ENCODE data around the gene C5AR1.
"Not testable (repeated sequence)": the region's sequence is repeated elsewhere in the genome, so short reads cannot be mapped to it uniquely, and the experiment has no call there.

C5AR1 gene

DNA sequence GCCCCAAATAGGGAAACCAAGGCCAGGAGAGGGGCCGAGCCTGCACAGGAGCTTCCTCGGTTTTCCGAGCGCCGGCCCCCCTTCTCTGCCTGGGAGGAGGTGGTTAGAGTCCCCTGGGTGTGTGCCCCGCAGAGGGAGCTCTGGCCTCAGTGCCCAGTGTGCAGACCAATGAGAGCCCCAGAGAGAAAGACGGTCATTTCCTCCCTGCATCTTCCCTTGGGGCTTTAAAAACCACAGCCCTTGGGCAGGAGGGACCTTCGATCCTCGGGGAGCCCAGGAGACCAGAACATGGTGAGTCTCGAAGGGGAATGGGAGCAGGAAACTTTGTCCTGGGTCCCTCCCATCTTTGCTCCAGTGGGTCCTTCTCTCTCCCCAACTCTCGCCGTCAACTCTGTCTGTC lies at the start of gene C5AR1:
TSS of gene C5AR1 (plus strand) at position 254 of the 400 bp plus-strand sequence. CDS start at position 289, 35 bp downstream.
- DNase-seq (ENCODE audit: low read depth in 2 of 2): no peak

DNA sequence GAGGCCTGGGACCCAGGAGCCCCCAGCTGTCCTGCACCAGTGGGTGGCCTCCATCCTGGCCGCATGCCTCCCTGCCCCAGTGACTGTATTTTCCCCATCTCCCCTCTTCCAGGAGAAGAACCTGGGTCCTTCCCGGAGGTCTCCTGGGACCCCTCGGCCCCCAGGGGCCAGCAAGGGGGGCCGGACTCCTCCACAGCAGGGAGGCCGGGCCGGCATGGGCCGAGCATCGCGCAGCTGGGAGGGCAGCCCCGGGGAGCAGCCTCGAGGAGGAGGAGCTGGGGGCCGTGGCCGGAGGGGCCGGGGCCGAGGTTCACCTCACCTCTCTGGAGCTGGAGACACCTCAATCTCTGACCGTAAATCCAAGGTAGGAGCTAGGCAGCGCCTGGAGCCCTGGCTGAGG lies 49.2 kb upstream of the C5AR1 start:
- no peak for DNase-seq (ENCODE audit: low read depth in 2 of 2)

DNA sequence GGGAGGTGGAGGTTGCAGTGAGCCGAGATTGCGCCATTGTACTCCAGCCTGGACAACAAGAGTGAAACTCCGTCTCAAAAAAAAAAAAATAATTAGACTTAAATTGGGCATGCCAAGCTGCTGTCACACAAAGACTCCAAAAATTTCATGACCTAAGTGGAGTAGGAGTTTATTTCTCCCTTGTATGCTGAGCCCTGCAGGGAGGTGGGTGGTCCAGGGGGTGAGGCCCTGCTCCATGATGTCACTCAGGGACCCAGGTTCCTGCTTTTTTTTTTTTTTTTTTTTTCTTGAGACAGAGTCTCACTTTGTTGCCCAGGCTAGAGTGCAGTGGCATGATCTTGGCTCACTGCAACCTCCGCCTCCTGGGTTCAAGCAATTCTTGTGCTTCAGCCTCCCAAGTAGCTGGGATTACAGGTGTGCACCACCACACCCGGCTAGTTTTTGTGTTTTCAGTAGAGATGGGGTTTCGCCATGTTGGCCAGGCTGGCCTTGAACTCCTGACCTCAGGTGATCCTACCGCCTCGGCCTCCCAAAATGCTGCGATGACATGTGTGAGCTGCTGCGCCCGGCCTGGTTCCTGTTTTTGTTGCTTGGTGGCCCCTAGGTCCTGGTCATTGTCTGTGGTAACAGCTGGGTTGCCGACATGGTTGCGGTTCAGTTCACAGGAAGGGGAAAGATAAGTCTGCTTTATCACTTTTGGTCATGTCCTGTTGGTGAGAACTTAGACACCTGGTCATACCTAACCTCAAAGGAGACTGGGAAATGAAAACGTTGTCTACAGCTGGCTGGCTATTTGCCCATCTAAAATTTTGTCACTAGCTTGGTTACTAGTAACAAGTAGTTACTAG lies 47.5 kb upstream of the C5AR1 start:
- not testable (repeated sequence) for DNase-seq (ENCODE audit: low read depth in 2 of 2)

DNA sequence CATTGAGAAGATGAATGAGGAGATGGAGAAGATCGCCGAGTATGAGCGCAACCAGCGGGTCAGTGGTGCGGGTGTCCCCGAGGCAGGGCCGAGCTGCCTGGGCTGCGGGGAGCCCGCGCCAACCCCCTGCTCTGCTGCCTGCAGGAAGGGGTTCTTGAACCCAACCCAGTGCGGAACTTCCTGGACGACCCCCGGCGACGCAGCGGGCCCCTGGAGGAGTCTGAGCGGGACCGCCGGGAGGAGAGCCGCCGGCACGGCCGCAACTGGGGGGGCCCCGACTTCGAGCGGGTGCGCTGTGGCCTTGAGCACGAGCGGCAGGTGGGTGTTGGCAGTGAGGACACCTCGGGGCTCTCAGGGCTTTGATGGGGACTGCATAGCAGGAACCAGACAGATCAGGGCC lies 45.0 kb upstream of the C5AR1 start:
- no peak for DNase-seq (ENCODE audit: low read depth in 2 of 2)

DNA sequence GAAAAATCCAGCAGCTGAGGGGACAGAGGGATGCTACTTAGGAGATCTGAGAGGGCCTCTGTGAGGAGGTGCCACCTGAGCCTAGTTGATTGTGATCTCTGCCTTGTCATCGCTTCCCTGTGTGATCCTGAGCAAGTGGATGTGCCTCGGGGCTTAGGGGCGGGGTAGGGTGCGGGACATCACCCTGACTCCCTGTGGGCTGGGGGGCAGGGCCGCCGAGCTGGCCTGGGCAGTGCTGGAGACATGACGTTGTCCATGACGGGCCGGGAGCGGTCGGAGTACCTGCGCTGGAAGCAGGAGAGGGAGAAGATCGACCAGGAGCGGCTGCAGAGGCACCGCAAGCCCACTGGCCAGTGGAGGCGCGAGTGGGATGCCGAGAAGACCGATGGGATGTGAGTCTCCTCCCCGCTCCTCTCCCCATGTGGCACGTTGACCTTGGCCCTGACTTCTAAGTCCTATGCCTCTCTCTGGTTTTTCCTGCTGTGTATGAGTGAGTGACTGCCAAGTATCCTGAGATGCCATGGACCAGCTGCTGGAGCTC lies 43.2 kb upstream of the C5AR1 start:
- no peak for DNase-seq (ENCODE audit: low read depth in 2 of 2)

DNA sequence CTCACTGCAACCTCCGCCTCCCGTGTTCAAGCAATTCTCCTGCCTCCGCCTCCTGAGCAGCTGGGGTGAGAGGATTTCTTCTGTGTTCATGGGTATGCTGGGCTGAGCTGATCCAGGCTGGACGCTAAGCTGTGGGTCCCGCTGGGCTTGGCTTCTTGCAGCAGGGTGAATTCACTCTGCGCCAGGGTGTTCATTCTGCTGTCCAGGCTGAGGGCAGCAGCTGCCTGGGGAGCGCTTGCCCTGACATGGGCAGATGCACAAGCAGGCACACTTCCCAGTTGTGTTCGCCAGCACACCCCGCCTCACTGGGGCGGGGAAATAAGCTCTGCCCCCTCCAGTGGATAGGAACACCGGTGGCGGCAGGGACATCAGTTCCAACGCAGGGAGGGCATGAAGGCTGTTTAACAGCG lies 42.3 kb upstream of the C5AR1 start:
- DNase-seq (ENCODE audit: low read depth in 2 of 2): no peak

DNA sequence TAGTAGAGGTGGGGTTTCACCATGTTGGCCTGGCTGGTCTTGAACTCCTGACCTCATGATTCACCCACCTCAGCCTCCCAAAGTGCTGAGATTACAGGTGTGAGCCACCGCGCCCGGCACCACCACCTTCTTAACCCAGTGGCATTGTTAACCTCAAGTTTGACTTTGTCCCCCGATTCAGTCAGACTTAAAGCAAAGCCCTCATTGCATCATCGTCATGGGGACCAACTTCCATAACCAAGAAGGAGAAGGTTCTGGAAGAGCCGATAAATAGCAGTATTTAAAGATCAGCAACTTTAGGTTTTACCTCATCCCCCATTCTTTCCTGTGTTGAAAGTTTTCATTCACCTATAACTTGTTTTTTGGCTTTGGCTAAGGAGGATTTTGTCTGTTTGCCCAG lies 41.6 kb upstream of the C5AR1 start:
- DNase-seq (ENCODE audit: low read depth in 2 of 2): no peak

DNA sequence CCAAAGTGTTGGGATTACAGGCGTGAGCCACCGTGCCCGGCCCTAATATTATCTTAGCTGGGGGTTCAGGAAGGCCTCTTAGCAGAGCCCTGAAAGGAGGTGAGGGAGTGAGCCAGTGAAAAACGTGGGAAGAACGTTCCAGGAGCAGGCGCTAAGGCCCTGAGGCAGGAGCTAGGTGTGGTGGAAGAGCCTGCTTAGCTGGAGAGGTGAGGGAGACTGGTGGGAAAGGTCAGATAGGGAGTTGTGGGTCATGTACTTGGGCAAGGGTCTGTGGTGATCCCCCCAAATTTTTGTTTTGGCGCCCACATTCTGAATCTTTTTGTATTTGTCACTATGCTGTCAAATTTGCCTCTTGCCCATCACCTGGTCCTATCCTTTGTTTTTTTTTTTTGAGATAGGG lies 40.1 kb upstream of the C5AR1 start:
- DNase-seq (ENCODE audit: low read depth in 2 of 2): no peak

DNA sequence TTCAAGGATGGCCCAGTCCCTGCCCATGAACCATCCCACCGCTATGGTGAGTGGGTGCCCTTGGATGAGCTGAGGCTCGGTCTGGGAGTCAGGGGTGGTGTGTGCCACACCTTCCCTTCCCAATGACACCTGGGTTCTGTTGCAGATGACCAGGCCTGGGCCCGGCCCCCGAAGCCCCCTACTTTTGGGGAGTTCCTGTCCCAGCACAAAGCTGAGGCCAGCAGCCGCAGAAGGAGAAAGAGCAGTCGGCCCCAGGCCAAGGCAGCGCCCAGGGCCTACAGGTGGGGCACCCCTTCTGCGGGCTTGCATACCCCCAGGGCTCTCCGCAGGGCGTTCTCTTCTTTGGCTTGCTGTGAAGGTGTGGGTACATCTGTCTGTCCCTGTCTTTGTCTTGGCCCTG lies 39.3 kb upstream of the C5AR1 start:
- DNase-seq (ENCODE audit: low read depth in 2 of 2): no peak

DNA sequence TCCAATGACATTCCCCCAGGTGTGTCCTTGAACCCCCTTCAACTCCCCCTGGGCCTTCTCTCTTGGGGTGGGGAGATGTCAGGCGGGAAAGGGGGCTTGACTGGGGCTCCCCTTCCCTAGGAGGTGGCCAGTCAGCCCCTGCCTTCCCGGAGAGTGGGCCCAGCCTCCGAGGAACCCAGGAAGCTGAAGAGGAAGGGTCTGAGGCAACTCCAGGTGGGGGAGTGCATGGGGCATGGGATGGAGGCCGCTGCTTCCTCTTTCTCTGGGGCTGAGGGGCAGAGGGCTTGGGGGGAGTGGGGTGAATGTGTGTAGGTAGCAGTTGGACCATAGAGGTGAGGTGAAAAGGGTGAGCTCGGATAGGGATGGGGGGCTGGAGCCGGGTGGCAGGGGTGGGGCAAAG lies 37.7 kb upstream of the C5AR1 start:
- no peak for DNase-seq (ENCODE audit: low read depth in 2 of 2)

DNA sequence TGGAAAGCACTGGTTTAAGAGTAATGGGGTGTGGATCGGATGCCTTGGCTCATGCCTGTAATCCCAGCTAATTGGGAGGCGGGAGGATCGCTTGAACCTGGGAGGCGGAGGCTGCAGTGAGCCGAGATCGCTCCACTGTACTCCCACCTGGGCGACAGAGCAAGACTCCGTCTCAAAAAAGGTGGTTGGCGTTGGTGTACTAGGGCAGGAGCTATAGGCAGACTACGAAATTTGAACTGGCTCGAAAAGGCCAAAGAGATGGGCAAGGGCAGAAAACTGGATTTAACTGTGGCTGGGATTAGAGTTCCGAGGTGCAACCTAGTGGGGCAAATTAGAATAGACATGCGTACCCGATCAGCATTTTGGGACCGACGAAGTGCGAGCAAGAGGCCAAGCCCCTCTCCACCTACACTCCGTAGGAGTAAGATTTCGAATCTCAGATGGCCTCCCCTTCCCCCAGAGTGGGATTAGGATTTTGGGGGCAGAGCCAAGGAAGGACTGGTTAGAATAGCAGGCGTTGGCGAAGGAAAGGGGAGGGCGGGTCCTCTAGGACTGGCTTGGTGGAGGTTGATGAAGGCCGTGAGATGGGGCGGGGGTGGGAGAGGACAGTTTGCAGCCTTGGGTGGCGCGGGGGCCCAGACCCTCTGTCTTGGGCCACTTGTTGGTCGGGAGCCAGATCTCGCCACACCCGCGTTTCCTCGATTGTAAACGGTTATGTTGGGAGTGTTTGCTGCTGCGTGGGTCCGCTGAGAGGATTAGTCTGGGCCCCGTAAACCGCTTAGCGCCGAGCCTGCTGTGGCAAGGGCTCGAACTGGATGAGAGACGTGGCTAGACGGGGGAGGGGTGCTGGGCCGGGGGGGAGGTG lies 37.0 kb upstream of the C5AR1 start:
- DNase-seq (ENCODE audit: low read depth in 2 of 2): peak in 1 of 2 donors; percentile 15

DNA sequence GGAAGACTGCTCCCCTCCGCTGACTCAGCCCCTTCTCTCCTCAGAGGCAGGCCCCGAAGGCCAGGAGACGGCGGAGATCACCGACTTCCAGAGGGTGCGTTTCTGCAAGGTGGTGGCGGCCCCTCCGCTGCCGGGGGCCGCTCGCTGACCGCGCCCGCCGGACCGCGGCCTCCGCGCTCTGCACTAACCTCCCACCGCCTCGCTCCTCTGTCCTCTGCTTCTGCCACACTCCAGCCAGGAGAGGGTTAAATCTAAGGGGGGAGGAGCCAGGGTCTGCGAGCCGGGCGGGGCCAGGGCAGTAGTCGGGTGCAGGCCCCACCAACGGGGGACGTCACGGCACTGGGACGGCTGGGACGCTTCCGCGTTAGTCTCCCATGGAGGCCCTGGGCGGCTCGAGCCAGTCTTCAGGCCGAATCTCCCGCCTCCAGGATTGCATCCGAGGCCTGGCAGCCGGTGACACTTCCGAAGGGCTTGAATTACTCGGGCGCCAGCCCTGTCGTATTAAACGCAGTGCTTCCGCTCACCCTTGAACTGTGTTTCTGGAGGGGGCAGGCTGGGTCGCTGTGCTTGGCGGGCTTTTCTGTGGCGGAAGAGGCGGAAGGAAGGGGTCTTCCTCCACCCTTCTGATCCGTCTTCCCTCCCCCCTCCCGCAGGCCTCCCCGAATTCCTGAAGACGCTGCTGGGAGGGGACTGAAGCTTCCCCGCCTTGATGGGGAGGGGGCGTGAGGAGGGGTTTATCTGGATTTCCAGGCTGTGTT lies 36.2 kb upstream of the C5AR1 start:
- peak; percentile 86 to 88 for DNase-seq (ENCODE audit: low read depth in 2 of 2)

DNA sequence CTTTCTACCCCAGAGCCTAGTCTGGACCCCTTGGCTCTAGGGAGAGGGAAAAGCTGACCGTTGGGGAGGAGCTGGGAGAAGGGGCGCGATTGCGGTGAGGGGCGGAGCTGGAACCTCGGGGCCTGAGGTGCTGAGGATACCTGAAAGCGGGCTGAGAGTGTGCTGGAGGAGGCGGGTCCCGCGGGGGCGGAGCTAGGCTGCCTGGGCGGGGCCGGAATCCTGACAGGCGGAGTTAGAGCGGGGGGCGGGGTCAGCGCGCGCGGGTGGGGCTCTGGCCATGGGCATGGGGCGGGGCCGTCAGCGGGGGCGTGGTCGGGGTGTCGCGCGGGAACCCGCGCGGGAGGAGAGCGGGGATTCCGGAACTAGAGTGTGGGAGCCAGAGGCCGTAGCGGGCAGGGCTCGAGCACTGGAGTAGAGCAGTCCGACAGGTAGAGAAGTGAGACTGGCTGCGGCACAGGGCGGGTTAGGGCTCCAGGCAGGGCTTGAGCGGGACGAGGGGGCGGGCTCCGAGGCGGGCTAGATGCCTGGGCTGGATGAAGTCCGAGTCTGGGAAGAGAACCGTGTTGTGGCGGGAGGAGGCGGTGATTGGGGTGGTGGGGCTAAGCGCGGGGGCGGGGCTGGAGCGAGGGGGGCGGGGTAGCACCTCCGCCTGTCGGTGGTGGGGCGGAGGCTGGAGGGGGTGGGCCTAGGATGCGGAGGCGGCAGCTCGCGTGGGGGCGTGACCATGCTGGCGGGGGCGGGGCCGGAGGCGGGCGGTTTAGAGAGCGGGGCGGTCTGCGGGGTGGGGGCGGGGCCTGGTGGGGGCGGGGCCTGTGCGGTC lies 35.4 kb upstream of the C5AR1 start, which contains the start of gene INAFM1:
TSS of gene INAFM1 (plus strand) at position 815 of the 820 bp plus-strand sequence. CDS start 35 bp downstream, outside the sequence.
- peak; percentile 100 for DNase-seq (ENCODE audit: low read depth in 2 of 2)

DNA sequence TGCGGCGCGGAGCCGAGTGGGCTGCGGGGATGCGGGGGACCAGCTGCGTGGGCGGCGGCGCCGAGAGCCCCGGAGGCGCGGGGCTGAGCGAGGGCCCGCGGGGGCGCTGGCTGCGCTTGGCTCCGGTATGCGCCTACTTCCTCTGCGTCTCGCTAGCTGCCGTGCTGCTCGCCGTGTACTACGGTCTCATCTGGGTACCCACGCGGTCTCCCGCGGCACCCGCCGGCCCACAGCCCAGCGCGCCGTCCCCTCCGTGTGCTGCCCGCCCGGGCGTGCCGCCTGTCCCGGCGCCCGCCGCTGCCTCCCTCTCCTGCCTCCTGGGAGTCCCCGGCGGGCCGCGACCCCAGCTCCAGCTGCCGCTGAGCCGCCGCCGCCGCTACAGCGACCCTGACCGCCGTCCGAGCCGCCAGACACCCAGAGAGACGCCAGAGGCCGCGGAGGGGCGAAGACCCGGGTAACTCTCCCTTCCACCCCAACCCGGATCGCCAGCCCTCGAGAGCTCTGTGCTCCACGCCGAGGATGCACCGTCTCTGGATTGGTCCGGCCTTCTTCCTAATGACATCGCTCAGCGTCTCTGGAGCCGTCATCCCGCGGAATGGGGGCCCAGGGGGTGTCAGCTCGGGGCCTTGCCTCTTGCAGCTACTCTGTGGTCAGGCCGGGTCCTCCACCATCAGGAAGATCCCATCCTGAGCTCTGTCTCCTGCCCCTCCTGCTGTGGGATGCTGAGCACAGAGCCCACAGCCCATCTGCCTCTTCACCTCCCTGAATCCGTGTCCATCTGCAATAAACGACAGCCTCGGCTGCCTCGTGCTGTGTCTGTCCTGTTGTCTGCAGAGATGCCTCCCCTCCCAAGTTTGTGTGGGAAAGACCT lies 34.5 kb upstream of the C5AR1 start:
- DNase-seq (ENCODE audit: low read depth in 2 of 2): peak in 1 of 2 donors; percentile 9

DNA sequence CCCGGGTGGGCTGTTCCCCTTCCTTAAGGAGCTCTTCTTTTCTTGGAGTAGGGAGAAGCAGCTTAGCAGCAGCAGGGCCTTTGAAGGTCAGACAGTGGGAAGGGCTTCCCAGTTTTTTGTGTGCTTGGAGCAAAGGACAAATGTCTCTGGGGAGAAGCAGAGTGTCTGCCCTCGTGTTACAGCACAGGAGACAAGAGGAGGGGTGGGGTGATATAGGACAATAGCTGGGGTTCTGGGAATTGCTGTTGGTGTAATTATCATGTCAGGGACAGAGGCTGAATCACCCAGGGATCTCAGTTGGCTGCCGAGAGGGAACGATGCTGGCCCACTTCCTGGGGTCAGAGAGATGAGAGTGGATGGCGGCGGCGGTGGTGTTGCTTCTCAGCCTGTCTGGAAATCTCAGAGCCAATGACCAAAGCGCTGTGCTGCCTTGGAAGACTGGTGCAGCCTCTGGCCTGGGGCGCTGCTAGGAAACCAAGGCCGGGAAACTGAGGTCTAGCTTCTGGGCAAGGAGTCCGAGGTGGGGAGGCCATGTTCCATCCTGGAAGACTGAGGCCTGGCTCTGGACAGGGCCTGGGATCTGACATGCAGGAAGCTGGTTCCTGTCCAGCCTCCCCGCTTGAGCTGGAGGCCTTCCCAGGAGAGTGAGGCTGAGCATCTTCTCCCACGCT lies 33.7 kb upstream of the C5AR1 start:
- no peak for DNase-seq (ENCODE audit: low read depth in 2 of 2)

DNA sequence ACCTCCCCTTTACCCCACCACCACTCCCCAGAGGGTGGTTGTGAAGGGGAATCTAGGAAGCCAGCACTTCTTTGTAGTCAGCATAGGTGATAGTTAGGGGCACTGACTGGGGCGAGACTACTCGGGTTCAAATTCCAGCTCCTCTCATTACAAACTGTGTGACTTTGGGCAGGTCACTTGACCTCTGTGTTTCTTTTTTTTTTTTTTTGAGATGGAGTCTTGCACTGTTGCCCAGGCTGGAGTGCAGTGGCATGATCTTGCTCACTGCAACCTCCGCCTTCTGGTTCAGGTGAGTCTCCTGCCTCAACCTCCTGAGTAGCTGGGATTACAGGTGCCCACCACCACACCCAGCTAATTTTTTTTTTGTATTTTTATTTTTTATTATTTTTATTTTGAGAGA lies 33.1 kb upstream of the C5AR1 start:
- DNase-seq (ENCODE audit: low read depth in 2 of 2): not testable (repeated sequence)

DNA sequence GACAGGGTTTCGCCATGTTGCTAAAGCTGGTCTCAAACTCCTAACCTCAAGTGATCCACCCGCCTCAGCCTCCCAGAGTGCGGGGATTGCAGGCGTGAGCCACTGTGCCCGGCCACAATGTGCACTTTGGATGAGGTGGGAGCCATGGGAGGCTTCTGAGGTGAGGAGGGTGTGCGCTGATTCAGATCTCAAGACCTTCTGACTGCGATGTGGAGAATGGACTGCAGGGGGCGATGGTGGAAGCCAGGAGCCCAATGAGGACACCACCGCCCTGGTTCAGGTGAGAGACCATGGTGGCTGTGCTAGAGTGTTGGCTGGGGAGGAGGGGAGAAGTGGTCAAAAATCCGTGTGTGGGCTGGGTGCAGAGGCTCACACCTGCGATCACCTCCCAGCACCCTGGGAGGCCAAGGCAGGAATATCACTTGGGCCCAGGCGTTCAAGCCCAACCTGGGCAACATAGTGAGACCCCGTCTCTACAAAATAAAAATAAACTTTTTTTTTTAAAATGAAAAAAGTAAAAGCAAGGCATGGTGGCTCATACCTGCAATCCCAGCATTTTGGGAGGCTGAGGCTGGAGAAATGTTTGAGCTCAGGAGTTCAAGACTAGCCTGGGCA lies 29.4 kb upstream of the C5AR1 start:
- peak; percentile 45 to 61 for DNase-seq (ENCODE audit: low read depth in 2 of 2)

DNA sequence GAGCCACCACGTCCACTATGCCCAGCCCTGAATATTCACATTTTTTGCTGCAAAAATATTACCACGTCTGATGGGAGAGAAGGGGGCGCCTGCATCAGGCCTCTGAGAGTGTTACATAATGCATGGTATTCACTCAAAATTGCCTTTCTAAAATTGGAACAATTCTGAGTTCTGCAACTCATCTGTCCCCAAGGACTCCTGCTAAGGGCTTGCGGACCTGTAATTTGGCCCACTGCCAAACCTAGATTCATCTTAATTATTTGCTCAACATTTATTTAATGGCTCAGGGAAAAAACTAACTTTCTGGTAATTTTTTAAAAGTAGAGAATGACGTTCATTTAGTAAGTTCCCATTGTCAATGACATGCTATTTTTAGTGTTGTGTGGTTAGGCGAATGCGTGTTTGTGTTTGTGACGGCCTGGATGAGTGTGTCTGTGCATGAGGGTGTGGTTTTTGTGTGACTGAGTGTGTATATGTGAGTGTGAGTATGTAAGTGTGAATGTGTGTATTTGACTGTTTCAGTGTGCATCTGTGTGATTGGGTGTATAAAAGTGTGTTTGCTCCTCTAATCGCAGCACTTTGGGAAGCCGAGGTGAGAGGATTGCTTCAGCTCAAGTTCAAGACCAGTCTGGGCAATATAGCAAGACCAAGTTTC lies 26.1 kb upstream of the C5AR1 start:
- no peak for DNase-seq (ENCODE audit: low read depth in 2 of 2)

All from activated CD4-positive, alpha-beta T cell treated with anti-CD3 and anti-CD28 coated beads for 24 hours (primary cell).